Umbilical cord (tissue), 2 donors: ENCODE measurements around the gene RIPOR1. TPM values are rescaled to one million over a fixed set of nuclear protein-coding genes. Genes with fewer than 3 reads are reported as not detected.
"Not testable (repeated sequence)": the region's sequence is repeated elsewhere in the genome, so short reads cannot be mapped to it uniquely, and the experiment has no call there.

Experiments used
- DNase-seq: peaks from one replicate; pipeline ENCODE4 v3.0.0-alpha.2; 2015; ENCODE audit warnings: low spot score
- total RNA-seq: library from RNA; depleted of rRNA; stranded (reverse); fragments of >200 nt; gene quantifications from one replicate; pipeline ENCODE4 v1.2.3, GENCODE V29; 2014; ENCODE audit warnings: low replicate concordance; ENCODE audit not compliant: insufficient read depth

The RIPOR1 gene
- total RNA-seq, 1 donor from 2014 or later: 17.3 TPM

DNA sequence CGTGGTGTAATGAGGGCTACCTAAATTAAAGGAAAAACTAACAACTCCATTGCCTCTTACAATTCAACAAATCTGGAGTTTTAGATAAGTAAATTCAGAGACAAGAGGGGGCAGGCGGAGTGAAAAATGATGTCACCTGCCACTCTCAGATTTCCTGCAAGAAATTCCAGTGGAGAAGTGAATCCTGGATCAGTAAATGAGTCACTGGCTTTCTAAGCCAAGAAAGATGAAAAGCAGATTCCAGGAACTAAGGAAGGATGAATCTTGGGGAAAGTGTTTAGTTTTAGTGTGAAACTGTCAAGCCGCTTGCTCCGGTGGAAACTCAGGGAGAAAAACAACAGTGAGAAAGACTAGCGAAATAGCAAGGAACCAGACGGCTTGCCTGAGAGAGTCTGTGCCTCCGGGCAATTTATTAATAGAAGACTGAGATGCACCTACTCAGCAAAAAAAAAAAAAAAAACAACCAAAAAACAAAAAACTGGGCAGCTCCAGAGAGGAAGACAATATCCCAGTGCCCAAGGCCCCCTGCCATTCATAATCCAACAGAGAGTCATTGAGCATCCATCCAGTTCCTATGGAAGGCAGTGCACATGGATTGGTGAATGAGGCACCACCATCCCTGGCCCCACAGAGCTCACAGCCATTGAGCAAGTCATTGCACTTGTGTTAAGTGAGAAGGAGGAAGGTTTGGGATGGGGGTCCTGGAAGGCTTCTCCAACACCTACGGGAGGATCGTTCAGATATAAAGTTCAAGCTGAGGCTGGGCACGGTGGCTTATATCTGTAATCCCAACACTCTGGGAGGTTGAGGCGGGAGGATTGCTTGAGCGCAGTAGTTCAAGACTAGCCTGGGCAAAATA is 12.1 kb upstream of the RIPOR1 start:
- DNase-seq: peak; percentile 92

DNA sequence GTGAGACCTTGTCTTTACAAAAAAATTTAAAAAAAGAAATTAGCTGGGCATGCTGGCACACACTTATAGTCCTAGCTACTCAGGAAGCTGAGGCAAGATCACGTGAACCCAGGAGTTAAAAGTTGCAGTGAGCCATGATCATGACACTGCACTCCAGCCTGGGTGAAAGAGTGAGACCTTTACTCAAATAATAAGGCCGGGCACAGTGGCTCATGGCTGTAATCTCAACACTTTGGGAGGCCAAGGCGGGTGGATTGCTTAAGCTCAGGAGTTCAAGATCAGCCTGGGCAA is 11.5 kb upstream of the RIPOR1 start:
- no peak for DNase-seq

DNA sequence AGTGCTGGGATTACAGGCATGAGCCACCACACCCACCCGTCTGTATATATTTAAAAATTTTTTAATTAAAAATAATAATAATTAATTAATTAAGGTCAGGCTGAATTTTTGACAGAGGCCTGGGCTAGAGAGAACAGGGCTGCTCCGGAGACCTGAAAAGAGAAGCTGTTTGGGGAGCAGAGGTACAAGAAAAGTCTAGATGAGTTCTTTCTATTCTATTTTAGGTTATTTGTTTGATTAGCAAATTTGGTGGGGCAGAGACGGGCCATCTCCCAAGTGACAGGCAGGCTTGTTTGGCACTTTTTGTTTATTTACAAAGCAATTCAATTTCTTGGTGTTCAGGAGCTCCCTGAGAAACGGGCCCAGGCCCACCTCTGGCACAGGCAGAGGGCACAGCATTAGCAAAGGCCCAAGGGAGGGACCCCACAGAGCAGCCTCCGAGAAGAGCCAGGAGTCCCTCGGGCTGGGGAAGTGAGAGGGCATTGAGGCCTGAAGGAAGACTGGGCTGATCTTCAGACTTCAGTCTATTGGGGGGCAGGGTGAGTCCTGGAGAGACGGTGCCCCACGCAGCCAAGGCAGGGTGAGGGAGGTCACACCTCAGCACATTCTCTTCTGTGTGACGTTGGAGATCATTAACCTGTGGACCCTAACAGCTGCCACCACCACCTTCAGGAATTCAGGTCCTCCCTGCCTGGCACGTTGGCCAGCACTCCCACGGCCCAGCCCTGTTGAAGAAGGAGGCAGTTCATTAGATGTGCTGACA is 10.8 kb upstream of the RIPOR1 start:
- no peak for DNase-seq

DNA sequence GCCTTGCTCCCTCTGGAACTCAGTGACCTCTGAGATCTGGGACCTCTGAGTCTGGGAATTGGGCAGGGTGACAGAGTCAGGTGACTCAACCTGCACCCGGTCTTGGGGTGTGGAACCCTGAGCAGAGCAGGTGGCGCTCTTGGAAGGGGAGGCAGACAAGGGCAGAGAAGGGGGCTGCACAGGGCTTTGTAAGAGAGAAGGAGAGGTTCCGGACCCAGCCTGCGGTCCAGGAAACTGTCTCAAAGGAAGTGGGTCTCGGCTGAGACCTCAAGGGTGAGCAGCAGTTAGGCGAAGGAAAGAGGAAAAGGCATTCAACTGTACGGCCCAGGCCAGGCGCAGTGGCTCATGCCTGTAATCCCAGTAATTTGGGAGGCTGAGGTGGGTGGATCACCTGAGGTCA is 10.0 kb upstream of the RIPOR1 start:
- DNase-seq: no peak

DNA sequence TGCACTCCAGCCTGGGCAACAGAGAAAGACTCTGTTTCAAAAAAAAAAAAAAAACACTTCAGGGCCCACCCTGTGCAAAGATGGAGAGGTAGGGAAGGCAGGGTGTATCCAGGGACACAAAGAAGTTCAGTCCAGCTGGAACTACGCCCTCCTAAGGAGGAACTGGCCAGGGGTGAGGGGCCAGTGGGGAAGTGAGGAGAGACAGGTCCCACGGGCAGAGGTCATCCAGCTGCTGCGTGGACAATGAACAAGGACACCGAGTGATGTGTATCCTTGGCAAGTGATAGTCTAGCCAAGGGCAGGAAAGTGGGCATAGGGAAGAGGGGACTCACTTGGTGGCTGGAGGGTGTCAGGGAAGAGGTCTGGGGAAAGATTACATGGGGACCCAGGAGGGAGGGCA is 9.4 kb upstream of the RIPOR1 start:
- DNase-seq: no peak

DNA sequence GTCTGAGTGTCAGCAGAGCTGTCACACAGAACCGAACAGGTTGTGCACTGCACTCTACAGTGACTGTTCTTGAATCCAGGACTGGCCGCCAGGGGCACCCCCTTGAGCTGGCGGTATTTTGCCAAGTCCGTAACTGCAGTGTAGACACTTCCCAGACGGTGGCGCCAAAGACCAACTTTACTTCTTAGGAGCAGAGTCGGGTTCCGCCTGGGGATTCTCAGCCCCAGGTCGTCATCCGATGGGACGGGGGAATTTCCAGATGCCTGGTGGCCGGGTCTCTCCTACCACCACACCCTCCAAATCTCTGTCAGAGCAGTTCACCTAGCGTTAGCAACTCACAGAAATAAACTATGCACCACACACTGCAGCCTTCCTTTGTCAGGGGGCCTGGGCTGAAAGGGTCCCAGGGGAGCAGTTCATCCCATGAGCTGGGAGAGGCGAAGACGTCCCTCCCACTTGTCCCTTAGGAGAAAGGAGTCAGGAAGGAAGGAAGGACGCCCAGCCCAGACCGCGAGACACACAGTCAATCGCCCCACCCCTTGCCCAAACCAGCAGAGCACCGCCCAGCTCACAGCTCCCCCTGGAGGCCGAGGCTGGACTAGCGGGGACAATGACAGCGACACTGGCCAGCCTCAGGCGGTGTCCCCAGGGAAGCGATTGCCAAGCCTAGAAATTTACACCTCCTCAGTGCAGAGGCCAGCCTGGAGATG is 7.4 kb upstream of the RIPOR1 start:
- peak; percentile 98 for DNase-seq

DNA sequence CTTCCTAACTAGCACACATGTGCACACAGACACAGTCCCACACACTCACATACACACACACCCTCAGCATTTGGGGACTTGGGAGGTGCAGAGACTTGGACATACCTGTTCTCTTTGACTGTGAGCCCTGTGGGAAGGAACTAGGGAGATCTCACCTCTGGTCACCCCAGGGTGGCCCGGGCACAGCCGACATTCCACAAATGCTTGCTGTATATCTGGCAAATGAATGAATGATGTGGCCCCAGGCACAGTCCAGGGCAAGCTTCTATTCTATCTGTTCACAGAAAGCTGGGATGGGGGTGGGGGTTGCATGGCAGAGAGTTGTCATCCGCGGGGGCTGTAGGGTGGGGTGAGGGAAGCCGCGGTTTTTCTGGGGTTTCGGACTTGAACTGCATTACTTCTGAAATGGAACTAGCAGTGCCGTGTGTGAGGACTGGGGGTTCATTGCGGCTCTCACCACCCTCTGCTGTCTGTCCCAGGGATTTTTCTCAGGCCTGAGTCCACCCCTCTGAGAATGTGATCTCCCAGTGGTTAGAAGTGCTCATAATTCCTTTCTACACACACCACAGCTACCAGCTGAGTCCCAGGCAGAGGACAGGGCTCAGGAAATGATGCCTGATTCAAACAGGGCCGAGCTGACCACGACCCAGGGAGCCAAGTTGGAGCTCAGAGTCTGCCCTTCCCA is 3.3 kb upstream of the RIPOR1 start:
- no peak for DNase-seq

DNA sequence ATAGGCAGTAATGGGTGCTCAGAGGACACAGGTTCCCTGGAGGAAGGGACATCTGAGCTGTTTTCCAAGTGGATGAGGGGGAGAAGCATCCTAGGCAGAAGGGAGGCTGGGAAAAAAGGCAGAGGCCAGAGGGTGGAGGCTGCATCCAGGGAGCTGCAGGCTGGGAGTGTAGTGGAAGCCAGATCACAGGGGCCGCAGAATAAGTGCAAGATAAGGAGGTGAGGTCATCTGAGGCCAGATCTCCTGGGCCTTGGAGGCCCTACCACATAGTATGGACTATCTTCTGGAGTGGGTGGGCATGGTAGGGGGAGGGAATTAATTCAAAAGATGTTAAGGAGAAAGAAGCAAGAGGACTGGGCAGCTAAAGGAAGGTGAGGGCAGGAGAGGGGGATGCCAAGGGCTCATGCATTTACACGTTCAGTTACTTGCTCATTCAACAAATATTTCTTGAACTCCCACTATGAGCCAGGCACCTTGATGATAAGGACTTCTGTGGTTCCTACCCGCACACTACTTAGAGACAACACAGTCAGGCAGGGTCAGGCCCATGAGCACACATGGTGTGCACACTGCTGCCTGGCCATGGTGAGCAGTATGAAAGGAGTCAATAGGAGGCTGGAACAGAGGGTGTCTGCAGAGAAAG is 2.4 kb upstream of the RIPOR1 start:
- DNase-seq: no peak

DNA sequence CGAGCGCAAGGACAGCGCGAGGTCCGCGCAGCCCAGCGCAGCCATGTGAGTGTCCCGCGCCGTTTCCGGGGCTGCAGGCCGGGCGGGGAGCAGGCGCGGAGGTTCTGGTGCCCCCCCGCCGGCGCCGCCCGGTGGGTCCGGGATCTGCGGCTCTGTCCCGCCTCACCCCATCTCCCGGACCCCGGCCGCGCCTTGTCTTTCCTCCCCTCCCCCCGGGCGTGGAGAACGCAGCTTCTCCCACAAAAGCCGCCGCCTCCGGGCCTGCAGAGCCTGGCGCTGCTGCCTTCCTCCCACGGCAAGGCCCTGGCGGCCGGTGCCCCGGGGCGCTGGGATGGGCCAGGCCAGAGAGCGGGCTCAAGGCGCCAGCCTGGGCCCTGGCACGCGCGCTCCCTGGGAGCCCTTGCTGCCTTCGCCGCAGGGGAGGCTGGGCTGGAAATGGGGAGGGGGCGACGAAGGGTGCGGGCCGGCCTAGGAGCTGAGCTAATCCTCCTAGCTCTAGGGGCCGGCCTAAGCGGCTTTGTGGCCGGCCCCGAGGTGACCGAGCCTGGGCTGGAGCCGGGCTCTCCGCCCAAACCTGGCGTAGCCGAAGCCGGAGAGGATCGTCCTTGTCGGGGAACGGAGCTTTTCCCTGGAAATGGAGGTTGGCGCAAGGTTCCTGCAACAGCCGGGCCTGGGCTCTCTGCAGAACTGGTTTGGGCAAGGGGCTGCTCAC is 397 bp downstream of the RIPOR1 start:
- DNase-seq: peak; percentile 52

DNA sequence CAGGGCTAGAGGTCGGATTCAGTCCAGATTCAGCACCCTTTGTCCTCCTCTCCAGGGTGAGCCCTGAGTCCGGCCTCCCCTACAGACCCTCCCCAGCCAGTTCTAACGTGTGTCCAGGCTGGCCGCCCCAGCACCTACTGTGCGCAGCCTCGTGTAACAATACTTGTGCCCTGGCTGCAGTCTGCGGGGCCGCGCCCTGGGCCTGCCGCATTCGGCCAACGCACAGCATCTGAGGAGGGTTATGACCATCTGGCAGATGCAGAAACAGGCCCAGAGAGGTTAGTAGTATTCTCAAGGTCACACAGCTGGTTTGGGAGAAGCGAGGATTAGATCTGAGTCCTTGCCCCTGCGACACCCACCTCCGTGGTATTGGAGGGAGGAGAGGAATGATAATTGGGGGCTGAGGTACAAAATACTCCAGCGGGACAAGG is 968 bp downstream of the RIPOR1 start:
- DNase-seq: no peak

DNA sequence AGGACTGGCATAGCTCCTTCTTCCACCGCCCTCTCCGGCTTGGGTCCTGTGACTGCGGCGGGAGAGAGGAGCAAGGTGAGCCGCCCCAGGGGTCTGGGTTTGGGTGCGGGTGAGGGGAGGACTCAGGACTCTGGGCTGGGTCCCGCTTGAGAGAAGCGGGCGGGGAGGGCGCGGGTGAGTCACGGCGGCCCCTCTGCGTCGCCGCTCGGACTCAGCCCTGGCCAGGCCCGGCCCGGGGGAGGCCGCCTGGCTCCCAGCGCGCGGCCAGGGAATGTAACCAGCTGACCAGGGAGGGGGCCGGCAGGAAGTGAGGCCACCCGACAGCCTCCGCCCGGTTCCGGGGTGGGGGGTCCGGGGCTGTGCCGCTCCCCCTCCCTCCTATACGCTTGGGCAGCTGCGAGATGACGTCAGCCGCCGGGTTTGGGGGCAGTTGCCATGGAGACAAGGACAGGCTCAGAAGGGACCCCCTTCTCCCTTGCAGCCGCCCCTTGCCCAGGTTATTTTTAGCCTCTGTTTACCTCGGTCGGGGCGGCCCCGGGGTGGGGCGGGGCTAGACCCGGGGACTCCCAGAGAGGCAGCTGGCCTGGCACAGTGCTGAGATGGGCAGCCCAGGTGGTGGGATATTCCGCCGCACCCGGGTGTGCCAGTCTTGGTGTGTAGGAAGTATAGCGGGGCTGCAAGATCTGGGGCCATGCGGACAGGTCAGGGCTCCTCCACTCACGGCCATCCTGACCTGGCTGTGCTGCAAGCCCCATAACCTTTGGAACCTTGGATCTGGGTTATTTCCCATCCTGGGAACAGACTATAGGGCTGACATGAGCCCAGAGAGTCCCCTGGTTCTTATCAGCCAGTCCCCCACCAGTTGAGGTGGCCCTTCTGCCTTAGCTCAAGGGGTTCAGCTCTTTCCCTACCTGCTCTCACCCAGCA is 1.6 kb downstream of the RIPOR1 start:
- peak; percentile 77 for DNase-seq

DNA sequence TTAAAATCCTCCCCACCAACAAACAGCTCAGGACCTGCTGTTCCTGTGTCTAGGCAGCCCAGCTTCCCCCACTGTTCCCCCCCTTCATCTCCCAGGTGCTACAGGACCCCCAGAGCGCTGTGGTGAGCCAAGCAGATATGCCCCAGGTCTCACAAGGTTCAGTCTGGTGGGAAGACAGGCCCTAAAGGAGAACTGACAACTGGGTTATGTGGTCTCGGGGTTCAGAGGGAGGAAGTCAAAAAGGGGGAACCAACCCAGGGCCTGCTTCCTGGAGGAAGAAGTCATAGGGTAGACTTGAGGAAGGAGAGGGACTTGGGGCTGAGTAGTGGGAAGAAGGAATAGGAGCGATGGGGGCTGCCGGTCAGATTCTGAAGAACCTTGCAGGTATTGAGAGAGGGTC is 2.6 kb downstream of the RIPOR1 start:
- no peak for DNase-seq

DNA sequence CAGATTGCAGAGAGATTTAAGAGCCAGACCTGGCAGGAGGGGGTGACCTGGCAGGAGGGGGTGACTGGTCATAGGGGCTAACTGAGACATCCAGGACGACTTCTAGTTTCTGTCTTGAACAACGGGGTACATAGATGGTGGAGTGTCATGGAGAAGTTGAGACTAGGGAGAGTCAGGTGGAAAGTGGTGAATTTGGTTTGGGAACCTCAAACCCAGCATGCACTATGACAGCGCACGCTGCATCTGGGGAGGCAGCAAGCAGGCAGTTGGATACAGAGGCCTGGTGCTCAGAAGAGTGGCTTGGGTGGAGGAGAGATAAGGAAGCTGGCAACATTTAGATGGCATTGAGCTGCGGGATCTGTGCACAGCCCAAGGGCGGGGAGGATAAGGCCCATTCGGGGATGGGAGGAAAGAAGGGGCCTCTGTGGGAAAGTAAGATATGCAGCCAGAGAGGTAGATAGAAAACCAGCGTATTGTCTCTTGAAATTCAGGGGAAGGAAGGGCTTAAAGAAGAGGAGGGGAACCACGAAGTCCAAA is 4.5 kb downstream of the RIPOR1 start:
- DNase-seq: no peak

DNA sequence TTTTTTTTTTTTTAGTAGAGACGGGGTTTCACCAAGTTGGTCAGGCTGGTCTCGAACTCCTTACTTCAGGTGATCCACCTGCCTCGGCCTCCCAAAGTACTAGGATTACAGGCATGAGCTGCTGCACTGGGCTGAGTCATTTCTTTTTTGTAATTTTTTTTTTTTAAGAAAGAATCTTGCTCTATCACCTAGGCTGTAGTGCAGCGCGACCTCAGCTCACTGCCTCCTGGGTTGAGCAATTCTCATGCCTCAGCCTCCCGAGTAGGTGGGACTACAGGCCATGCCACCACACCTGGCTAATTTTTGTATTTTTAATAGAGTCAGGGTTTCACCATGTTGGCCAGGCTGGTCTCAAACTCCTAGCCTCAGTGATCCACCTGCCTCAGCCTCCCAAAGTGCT is 5.4 kb downstream of the RIPOR1 start:
- not testable (repeated sequence) for DNase-seq

DNA sequence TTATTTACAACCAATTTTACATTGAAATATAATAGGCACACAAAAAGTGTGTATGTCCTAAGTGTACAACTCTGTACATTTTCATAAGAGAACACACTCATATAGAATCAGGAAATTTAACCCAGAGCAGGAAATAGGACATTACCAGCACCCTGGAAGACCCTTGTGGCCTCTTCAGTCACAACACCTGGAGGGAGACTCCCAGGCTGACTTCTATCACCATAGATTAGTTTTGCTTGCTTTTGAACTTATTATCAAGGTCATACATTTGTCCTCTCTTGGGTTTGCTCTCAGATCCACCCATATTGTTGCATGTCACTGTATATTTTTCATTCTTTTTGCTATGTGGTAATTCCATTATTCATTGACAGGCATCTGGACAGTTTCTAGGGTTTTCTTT is 5.8 kb downstream of the RIPOR1 start:
- no peak for DNase-seq

DNA sequence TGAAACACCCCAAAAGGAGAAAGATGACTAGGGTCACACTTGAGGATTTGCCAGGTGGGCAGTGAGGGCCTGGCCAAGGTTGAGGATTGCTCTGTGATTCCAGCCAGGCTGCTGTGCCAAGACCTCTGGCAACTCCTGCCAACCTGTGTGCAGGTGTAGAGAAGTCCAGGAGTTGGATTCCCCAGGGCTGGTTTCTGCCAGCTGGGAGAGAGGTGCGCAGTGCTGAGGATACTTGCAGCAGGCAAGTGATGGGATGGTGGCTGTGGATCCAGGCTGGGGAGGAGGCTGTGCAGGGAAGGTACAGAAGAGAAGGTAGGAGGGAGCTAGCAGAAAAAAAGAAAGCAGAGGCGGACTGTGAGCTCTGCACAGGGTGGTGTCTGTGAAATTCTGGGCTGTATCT is 6.6 kb downstream of the RIPOR1 start:
- DNase-seq: no peak

DNA sequence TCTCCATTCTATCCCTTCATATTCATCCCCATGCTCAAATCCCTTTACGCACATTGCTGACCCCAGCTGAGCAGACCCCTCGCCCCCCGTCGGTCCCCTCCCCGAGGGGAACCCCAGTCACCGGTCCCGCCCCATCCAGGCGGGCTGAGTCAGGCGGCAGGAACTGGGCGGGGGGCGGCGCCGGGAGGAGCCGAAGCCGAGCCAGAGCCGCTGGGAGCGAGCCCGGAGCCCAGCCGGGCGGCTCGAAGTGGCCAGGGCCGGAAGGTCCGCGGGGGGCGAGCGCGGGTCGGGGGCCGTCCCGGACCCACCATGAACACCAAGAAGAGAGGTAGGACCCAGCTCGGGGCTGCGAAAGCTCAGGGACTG is 8.6 kb downstream of the RIPOR1 start:
- peak; percentile 66 for DNase-seq

DNA sequence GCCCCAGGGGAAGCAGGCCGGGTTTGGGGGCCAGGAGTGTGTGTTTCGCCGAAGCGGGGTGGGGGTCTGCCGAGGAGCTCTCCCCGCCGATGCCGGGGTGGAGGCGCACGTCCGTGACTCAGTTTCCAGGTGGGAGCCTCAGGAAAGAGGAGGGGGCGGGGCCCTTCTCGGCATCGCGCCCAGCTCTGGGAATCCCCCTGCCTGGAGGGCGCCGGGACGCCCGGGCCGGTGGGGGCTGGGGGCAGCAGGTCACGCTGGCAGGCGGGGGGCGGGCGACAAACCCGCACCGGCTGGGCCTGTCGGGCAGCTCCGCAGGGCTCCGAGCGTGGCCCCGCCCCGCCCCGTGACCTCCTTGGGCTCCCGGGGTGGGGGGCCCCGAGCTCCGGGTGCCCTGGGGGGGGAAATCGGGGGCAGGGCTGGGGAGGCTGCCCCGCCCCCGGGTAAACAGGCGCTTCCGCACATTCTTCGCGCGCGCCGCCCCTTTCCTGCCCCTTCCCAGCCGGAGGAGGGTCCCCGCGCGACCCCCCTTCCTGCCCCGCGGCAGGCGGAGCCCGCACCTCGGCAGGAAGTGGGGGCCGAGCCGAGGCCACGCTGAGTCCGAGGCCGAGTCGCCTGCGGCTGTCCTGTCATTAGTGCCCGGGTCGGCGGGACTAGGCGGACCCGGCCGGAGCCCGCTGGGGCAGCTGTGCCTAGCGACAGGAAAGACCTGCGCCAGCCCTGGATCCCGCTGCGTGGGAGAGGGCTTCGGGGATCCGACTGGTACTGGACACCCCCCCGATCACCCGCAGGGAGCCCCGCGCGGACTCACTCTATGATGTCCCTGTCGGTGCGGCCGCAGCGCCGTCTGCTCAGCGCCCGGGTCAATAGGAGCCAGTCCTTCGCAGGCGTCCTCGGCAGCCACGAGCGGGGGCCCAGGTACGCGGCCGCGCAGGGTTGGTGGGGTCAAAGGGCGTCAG is 9.3 kb downstream of the RIPOR1 start:
- peak; percentile 66 for DNase-seq
